K562 (cell line): ENCODE data around the gene RAMACL. TPM values are rescaled to one million over a fixed set of nuclear protein-coding genes. Genes with fewer than 3 reads are reported as not detected.

Experiments used
- ATAC-seq: fragments of 200-7000 bp; cut with Tn5 transposase; 3 replicates; pipeline ENCODE4 v1.9.1; 2020; ENCODE audit warnings: moderate library complexity
- BruUV-seq: library from RNA; stranded (reverse); fragments of 400-500 nt; replicated peaks from 2 replicates; lab custom pipeline; 2021; lab: Mats Ljungman, UMichigan
- CTCF ChIA-PET: fragments of 300-600 bp; formaldehyde crosslinking; extraction: SDS; loops from one replicate; lab custom pipeline; 2021; ENCODE audit warnings: low intra/inter-chr PET ratio; lab: Yijun Ruan, JAX
- POLR2A ChIA-PET: fragments of 300-600, 350-650 bp; sonication (Branson Sonifier 250); formaldehyde crosslinking; extraction: SDS; loops from one replicate; lab custom pipeline; 2021; ENCODE audit warnings: antibody characterized with exemption, inconsistent platforms; lab: Yijun Ruan, JAX
- DNase-seq, 4 experiments: peaks; one replicate each; pipeline versions ENCODE4 v3.0.0 to v3.0.0-alpha.2; 2011 to 2018; ENCODE audit warnings: low spot score in 3 of 4, mixed read lengths in 3 of 4; ENCODE audit errors: extremely low read depth in 1 of 4
- FAIRE-seq: peaks from 2 replicates; lab custom pipeline; 2011; peaks lifted over from hg19 to GRCh38; lab: Jason Lieb, UNC
- H2AFZ ChIP-seq: 2 replicates; pipeline ENCODE4 v1.6.0; 2011; ENCODE audit warnings: low read depth, low read length, control low read depth, inconsistent platforms
- H3K27ac ChIP-seq: fragments of 200-600 bp; 3 replicates; pipeline ENCODE4 v1.8.0; 2011; ENCODE audit warnings: low read depth, mild to moderate bottlenecking, control low read depth, inconsistent platforms, low read length, moderate library complexity, mixed read lengths; ENCODE audit errors: extremely low read depth
- H3K27me3 ChIP-seq, 2 experiments: fragments of 300-600 bp in 1 of 2; 2 replicates in 1 of 2; 3 replicates in 1 of 2; pipeline versions ENCODE4 v1.6.0 to v1.8.0; 2011; ENCODE audit warnings: inconsistent platforms in 2 of 2, low read length in 2 of 2, mild to moderate bottlenecking in 1 of 2, mixed read lengths in 1 of 2, moderate library complexity in 1 of 2; ENCODE audit not compliant: control insufficient read depth in 2 of 2, insufficient read depth in 2 of 2
- H3K36me3 ChIP-seq: fragments of 300-600 bp; 3 replicates; pipeline ENCODE4 v1.8.0; 2011; ENCODE audit warnings: mild to moderate bottlenecking, low read length, inconsistent platforms; ENCODE audit not compliant: control insufficient read depth, insufficient read depth
- H3K4me1 ChIP-seq, 2 experiments: fragments of 200-600 bp in 1 of 2; replicated peaks in 1 of 2; 2 replicates in 1 of 2; 3 replicates in 1 of 2; pipeline versions ENCODE4 v1.5.1 to v1.8.0; 2011; ENCODE audit warnings: inconsistent platforms in 2 of 2, low read length in 2 of 2, mild to moderate bottlenecking in 1 of 2, mixed read lengths in 1 of 2, moderate library complexity in 1 of 2; ENCODE audit not compliant: control insufficient read depth in 2 of 2, insufficient read depth in 2 of 2
- H3K4me2 ChIP-seq: 2 replicates; pipeline ENCODE4 v1.6.1; 2011; ENCODE audit warnings: low read length, control low read depth, inconsistent platforms, mixed read lengths; ENCODE audit not compliant: insufficient read depth
- H3K4me3 ChIP-seq: fragments of 200-600 bp; sonication (generic), shearing (Covaris generic); 2 replicates; pipeline ENCODE4 v1.5.1; 2016; ENCODE audit warnings: control low read depth, inconsistent platforms
- H3K79me2 ChIP-seq: fragments of 200-600 bp; 3 replicates; pipeline ENCODE4 v1.8.0; 2011; ENCODE audit warnings: low read length, inconsistent platforms; ENCODE audit not compliant: control insufficient read depth, insufficient read depth
- H3K9ac ChIP-seq, 2 experiments: 2 replicates each; pipeline versions ENCODE4 v1.6.0 to v1.6.1; 2011; ENCODE audit warnings: low read depth in 2 of 2, low read length in 2 of 2, control low read depth in 1 of 2, inconsistent platforms in 1 of 2, mild to moderate bottlenecking in 1 of 2, mixed read lengths in 1 of 2; ENCODE audit not compliant: insufficient read depth in 1 of 2
- H3K9me1 ChIP-seq: one replicate; pipeline ENCODE4 v1.6.0; 2011; ENCODE audit warnings: inconsistent platforms, mild to moderate bottlenecking, low read length, moderate library complexity; ENCODE audit not compliant: control insufficient read depth, insufficient read depth
- H3K9me3 ChIP-seq: replicated peaks from 2 replicates; pipeline ENCODE4 v1.5.1; 2011; ENCODE audit warnings: low read depth, low read length, inconsistent platforms; ENCODE audit not compliant: control insufficient read depth, insufficient read depth
- H4K20me1 ChIP-seq: replicated peaks from 2 replicates; pipeline ENCODE4 v1.6.1; 2011; ENCODE audit warnings: low read length, inconsistent platforms, mixed read lengths; ENCODE audit not compliant: control insufficient read depth, insufficient read depth
- ARID3B ChIP-seq: fragments of 250-450 bp; sonication (Bioruptor Pico); IDR thresholded peaks from 2 replicates; pipeline ENCODE4 v1.4.0; 2020; ENCODE audit warnings: borderline replicate concordance
- CHD1 ChIP-seq: fragments of 200-600 bp; sonication (generic); IDR thresholded peaks from one replicate; pipeline ENCODE4 v1.6.1; 2012; ENCODE audit warnings: mild to moderate bottlenecking, moderate library complexity, low read length, inconsistent platforms
- CREB5 ChIP-seq: fragments of 250-450 bp; sonication (Bioruptor Pico); IDR thresholded peaks from 2 replicates; pipeline ENCODE4 v1.5.0; 2020; ENCODE audit warnings: mild to moderate bottlenecking
- FOXA1 ChIP-seq: fragments of 450-650 bp; IDR thresholded peaks from 2 replicates; pipeline ENCODE4 v1.6.1; 2016; ENCODE audit warnings: mild to moderate bottlenecking, borderline replicate concordance
- GABPB2 ChIP-seq: fragments of 250-450 bp; sonication (Bioruptor Pico); conservative IDR thresholded peaks from 2 replicates; pipeline ENCODE4 v1.5.1; 2021; ENCODE audit warnings: mild to moderate bottlenecking
- JUNB ChIP-seq: fragments of 450-650 bp; formaldehyde crosslinking; conservative IDR thresholded peaks from 2 replicates; pipeline ENCODE4 v1.4.0; 2020; ENCODE audit warnings: mild to moderate bottlenecking
- JUND ChIP-seq, 2 experiments: IDR thresholded peaks; 2 replicates in 1 of 2; 3 replicates in 1 of 2; pipeline ENCODE4 v1.6.1; 2011; ENCODE audit warnings: borderline replicate concordance in 2 of 2, low read depth in 2 of 2, low read length in 2 of 2, improper control_type of control experiment in 1 of 2, missing biosample characterization in 1 of 2, missing genetic modification characterization in 1 of 2, missing genetic modification reagents in 1 of 2
- NFE2 ChIP-seq: IDR thresholded peaks from 2 replicates; pipeline ENCODE4 v1.6.1; 2014; ENCODE audit warnings: antibody characterized with exemption, low read depth
- NR1H2 ChIP-seq: sonication (generic); formaldehyde crosslinking; IDR thresholded peaks from 2 replicates; pipeline ENCODE4 v1.4.0; 2020; ENCODE audit warnings: mild to moderate bottlenecking, missing genetic modification reagents
- NR2F6 ChIP-seq: fragments of 450-650 bp; formaldehyde crosslinking; IDR thresholded peaks from 2 replicates; pipeline ENCODE4 v1.4.0; 2020; ENCODE audit warnings: mild to moderate bottlenecking
- PURB ChIP-seq: sonication (generic); formaldehyde crosslinking; IDR thresholded peaks from 2 replicates; pipeline ENCODE4 v1.9.0; 2021; ENCODE audit warnings: low read depth, mild to moderate bottlenecking, missing genetic modification reagents
- SREBF1 ChIP-seq: fragments of 150-350 bp; IDR thresholded peaks from 2 replicates; pipeline ENCODE4 v1.6.1; 2014; ENCODE audit warnings: antibody characterized with exemption, low read depth, low read length, borderline replicate concordance
- ZNF589 ChIP-seq: fragments of 200-800 bp; sonication (Bioruptor generic); IDR thresholded peaks from 2 replicates; pipeline ENCODE4 v1.6.1; 2016; ENCODE audit warnings: low read depth, missing genetic modification characterization, missing compliant biosample characterization
- ZNF780A ChIP-seq: fragments of 250-450 bp; sonication (Bioruptor Pico); IDR thresholded peaks from 2 replicates; pipeline ENCODE4 v1.5.0; 2021; ENCODE audit warnings: mild to moderate bottlenecking
- WGBS: fragments of 100-300 bp; shearing (Covaris generic); methylation state at CpG from one replicate; pipeline ENCODE4 v1.1.6; 2016; ENCODE audit warnings: low coverage, mixed read lengths; ENCODE audit not compliant: insufficient coverage; ENCODE audit errors: missing lambda C conversion rate; 5-methylcytosine and 5-hydroxymethylcytosine counted together
- in situ Hi-C: fragments of 300-500 bp; cut with MboI; formaldehyde crosslinking; loops from 4 replicates; pipeline ENCODE4 v1.15.0; 2018; ENCODE audit warnings: inconsistent platforms, mixed read lengths
- intact Hi-C: fragments of 100-400 bp; cut with micrococcal nuclease; formaldehyde crosslinking; loops from 2 replicates; pipeline ENCODE4 v1.14.2; 2022
- polyA plus RNA-seq, 8 experiments: library from polyadenylated mRNA; depleted of rRNA in 4 of 8; stranded (reverse) in 5 of 8; unstranded in 3 of 8; fragments of >200 nt; fragmentation: Nextera tagmentation in 2 of 8; fragmentation: Illumina TruSeq in 1 of 8; extraction: Ambion mirVana in 2 of 8; extraction: Trizol in 1 of 8; gene quantifications; 2 replicates each; pipeline versions ENCODE4 v1.2.1 to v1.2.3, GENCODE V29; 2011 to 2014; ENCODE audit warnings: inconsistent platforms in 1 of 8, missing spikeins in 1 of 8
- total RNA-seq, 7 experiments: library from RNA; depleted of rRNA in 6 of 7; stranded (reverse); fragments of >200 nt in 6 of 7; fragmentation: Illumina TruSeq in 2 of 7; extraction: Trizol in 2 of 7; gene quantifications; 2 replicates each; pipeline versions ENCODE4 v1.2.1 to v1.2.3, GENCODE V29; 2011 to 2021; ENCODE audit warnings: low replicate concordance in 1 of 7
- TF ChIP-seq, protein P1 (sequence below): sonication (generic); formaldehyde crosslinking; IDR thresholded peaks from 2 replicates; pipeline ENCODE4 v1.8.0; 2023; ENCODE audit warnings: missing genetic modification reagents, mild to moderate bottlenecking, borderline replicate concordance

Gene RAMACL
- total and polyA plus RNA-seq, 9 of the 15 experiments (the other 6 are each of a cell fraction or from before 2014, with no cell fraction given), result 0.11 to 1.7 (median 0.41) TPM; not detected in 1

GRCh38 chr6:166600931-166601330 lies 14.5 kb upstream of the RAMACL start:
- Histone ChIP-seq H3K4me3 (no peak overlapping the region), H3K36me3 (no peaks in the 10 kb centered on the region), H3K27ac (no peak overlapping the region), H3K4me1 (no peaks in the 10 kb centered on the region), H3K27me3 (peaks cover 8 to 38% of the 10 kb centered on the region in 2 experiments; a peak in 4 of 5 replicates), H4K20me1 (peaks cover 5% of the 10 kb centered on the region; the same call in 1 of the 2 replicates), H3K9ac (no peak overlapping the region), H3K9me1 (no peaks in the 10 kb centered on the region), H3K9me3 (no peaks in the 10 kb centered on the region), H3K4me2 (no peak overlapping the region), H2AFZ (no peak overlapping the region), H3K79me2 (no peaks in the 10 kb centered on the region)
- in situ Hi-C loops (no loop called here), intact Hi-C loops (no loop called here)
- ChIA-PET POLR2A (no interaction called here), CTCF (no interaction called here)
- DNase-seq (no peak), FAIRE-seq (no peak), ATAC-seq (no peak)
- BruUV-seq, result no TSS peak
- 0% methylated on average over 2 of the region's 2 CpGs for WGBS
- no peak for TF ChIP-seq SREBF1
- TF ChIP-seq ARID3B, result no peak
- TF ChIP-seq NFE2, result no peak
- no peak for TF ChIP-seq JUND (IDR thresholded peaks at IDR 0.05; ENCODE audit: borderline replicate concordance, low read depth, low read length)
- TF ChIP-seq JUND (tag; IDR thresholded peaks at IDR 0.05; ENCODE audit: borderline replicate concordance, low read depth, low read length), result no peak
- TF ChIP-seq NR1H2 (CRISPR knock-in tag), result no peak
- TF ChIP-seq JUNB (CRISPR knock-in tag), result no peak
- TF ChIP-seq, protein P1, sequence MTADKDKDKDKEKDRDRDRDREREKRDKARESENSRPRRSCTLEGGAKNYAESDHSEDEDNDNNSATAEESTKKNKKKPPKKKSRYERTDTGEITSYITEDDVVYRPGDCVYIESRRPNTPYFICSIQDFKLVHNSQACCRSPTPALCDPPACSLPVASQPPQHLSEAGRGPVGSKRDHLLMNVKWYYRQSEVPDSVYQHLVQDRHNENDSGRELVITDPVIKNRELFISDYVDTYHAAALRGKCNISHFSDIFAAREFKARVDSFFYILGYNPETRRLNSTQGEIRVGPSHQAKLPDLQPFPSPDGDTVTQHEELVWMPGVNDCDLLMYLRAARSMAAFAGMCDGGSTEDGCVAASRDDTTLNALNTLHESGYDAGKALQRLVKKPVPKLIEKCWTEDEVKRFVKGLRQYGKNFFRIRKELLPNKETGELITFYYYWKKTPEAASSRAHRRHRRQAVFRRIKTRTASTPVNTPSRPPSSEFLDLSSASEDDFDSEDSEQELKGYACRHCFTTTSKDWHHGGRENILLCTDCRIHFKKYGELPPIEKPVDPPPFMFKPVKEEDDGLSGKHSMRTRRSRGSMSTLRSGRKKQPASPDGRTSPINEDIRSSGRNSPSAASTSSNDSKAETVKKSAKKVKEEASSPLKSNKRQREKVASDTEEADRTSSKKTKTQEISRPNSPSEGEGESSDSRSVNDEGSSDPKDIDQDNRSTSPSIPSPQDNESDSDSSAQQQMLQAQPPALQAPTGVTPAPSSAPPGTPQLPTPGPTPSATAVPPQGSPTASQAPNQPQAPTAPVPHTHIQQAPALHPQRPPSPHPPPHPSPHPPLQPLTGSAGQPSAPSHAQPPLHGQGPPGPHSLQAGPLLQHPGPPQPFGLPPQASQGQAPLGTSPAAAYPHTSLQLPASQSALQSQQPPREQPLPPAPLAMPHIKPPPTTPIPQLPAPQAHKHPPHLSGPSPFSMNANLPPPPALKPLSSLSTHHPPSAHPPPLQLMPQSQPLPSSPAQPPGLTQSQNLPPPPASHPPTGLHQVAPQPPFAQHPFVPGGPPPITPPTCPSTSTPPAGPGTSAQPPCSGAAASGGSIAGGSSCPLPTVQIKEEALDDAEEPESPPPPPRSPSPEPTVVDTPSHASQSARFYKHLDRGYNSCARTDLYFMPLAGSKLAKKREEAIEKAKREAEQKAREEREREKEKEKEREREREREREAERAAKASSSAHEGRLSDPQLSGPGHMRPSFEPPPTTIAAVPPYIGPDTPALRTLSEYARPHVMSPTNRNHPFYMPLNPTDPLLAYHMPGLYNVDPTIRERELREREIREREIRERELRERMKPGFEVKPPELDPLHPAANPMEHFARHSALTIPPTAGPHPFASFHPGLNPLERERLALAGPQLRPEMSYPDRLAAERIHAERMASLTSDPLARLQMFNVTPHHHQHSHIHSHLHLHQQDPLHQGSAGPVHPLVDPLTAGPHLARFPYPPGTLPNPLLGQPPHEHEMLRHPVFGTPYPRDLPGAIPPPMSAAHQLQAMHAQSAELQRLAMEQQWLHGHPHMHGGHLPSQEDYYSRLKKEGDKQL (CRISPR knock-in tag), result no peak
- no peak for TF ChIP-seq CHD1
- no peak for TF ChIP-seq ZNF589 (CRISPR knock-in tag)
- TF ChIP-seq FOXA1, result no peak
- TF ChIP-seq ZNF780A (CRISPR knock-in tag), result no peak
- no peak for TF ChIP-seq NR2F6
- no peak for TF ChIP-seq PURB
- no peak for TF ChIP-seq GABPB2 (CRISPR knock-in tag)
- no peak for TF ChIP-seq CREB5
